Measurements from ENCODE around the gene TGDS. TPM values are rescaled to one million over a fixed set of nuclear protein-coding genes. Genes with fewer than 3 reads are reported as not detected.

TGDS gene
- total RNA-seq, 1 donor from 2014 or later, result 15.5 TPM

DNA sequence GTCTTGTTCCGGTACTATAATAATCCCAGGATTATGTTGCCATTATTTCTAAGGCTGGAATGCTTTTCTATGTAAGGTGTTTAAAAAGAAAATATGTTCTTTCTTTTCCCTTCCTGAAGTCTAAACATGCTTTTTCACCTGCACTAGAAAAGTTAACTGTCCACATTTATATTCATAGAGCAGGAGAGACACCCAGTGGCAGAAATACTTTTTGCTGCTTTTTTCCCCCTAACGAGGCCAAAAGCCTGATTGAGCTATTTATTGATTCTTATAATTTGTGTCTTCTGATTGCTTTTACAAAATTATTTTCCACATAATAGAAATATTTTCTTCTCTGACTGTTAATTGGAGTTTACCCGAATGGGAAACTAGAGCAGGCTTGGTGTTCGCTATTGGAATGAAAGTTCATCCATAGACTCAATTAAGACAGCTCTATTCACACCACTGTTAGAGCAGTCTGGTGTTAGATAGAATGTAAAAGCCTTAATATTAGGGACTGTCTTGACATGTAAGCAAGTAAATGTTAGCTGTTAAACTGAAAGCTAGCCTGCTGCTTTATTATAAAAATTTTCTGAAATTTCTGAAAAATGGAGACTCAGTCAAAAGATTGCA is 21.5 kb upstream of the TGDS start:
- DNase-seq (ENCODE audit: low read depth) (no peak), FAIRE-seq (no peak)
- peak; percentile 31 for TF ChIP-seq CTCF (IDR thresholded peaks at IDR 0.05; ENCODE audit: insufficient read depth, low read length, severe bottlenecking)
- Histone ChIP-seq H3K27me3 (ENCODE audit: control insufficient read depth, insufficient read depth, low read length) (no peaks in the 10 kb centered on the region), H3K36me3 (ENCODE audit: control insufficient read depth, insufficient read depth, low read length) (peaks cover 2% of the 10 kb centered on the region), H3K4me3 (ENCODE audit: low read depth, low read length) (no peak overlapping the region)

DNA sequence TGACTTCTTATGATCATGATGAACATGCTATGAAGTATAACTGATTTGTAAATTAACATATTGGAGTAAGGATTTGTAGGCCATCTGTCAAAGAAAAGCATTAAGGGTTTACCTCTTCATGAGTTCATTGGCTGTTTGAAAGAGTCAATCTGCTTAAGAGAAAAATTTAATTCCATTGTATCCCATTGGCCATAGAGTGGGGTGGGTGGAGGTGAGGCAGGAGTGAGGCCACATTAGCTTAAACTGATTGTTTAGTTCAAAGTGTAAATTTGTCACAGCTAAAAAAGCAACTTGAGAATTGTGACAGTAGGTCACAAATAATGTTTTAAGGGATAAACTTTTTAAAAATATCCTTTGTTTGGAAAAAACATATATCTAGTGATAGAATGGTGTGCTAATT is 17.1 kb upstream of the TGDS start:
- Histone ChIP-seq H3K36me3 (ENCODE audit: control insufficient read depth, insufficient read depth, low read length) (peaks cover 4% of the 10 kb centered on the region), H3K27me3 (ENCODE audit: control insufficient read depth, insufficient read depth, low read length) (no peaks in the 10 kb centered on the region), H3K4me3 (ENCODE audit: low read depth, low read length) (no peak overlapping the region)
- FAIRE-seq (no peak), DNase-seq (ENCODE audit: low read depth) (no peak)
- TF ChIP-seq CTCF (IDR thresholded peaks at IDR 0.05; ENCODE audit: insufficient read depth, low read length, severe bottlenecking), result no peak

DNA sequence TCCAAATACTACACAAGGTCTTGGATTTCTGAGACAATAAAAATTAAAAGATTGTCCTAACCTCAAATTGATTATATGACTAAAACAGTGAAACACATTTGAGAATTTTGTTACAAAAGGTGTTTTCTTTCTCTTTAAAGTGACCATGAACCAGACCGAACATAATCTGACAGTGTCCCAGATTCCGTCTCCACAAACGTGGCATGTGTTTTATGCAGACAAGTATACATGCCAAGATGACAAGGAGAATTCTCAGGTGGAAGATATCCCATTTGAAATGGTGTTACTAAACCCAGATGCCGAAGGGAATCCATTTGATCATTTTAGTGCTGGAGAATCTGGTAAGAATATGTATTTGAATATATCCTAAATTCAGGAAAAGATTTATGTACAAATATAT is 16.1 kb upstream of the TGDS start:
- H3K36me3 ChIP-seq (ENCODE audit: control insufficient read depth, insufficient read depth, low read length), result peaks cover 4% of the 10 kb centered on the region
- FAIRE-seq, result no peak
- H3K4me3 ChIP-seq (ENCODE audit: low read depth, low read length), result no peak overlapping the region
- DNase-seq (ENCODE audit: low read depth), result no peak
- no peak for TF ChIP-seq CTCF (IDR thresholded peaks at IDR 0.05; ENCODE audit: insufficient read depth, low read length, severe bottlenecking)
- no peaks in the 10 kb centered on the region for H3K27me3 ChIP-seq (ENCODE audit: control insufficient read depth, insufficient read depth, low read length)

- no peak for FAIRE-seq
- H3K36me3 ChIP-seq (ENCODE audit: control insufficient read depth, insufficient read depth, low read length), result peaks cover 7% of the 10 kb centered on the region
- TF ChIP-seq CTCF (IDR thresholded peaks at IDR 0.05; ENCODE audit: insufficient read depth, low read length, severe bottlenecking), result no peak
- DNase-seq (ENCODE audit: low read depth), result no peak
- H3K4me3 ChIP-seq (ENCODE audit: low read depth, low read length), result no peak overlapping the region
- no peaks in the 10 kb centered on the region for H3K27me3 ChIP-seq (ENCODE audit: control insufficient read depth, insufficient read depth, low read length)
These were observed 14.5 kb upstream of the TGDS start for GRCh38 chr13:94610475-94610874.

- no peak for TF ChIP-seq CTCF (IDR thresholded peaks at IDR 0.05; ENCODE audit: insufficient read depth, low read length, severe bottlenecking)
- no peak for FAIRE-seq
- Histone ChIP-seq H3K27me3 (ENCODE audit: control insufficient read depth, insufficient read depth, low read length) (no peaks in the 10 kb centered on the region), H3K36me3 (ENCODE audit: control insufficient read depth, insufficient read depth, low read length) (peaks cover 7% of the 10 kb centered on the region), H3K4me3 (ENCODE audit: low read depth, low read length) (no peak overlapping the region)
- DNase-seq (ENCODE audit: low read depth), result no peak
These were observed 13.2 kb upstream of the TGDS start for GRCh38 chr13:94609196-94609595.

DNA sequence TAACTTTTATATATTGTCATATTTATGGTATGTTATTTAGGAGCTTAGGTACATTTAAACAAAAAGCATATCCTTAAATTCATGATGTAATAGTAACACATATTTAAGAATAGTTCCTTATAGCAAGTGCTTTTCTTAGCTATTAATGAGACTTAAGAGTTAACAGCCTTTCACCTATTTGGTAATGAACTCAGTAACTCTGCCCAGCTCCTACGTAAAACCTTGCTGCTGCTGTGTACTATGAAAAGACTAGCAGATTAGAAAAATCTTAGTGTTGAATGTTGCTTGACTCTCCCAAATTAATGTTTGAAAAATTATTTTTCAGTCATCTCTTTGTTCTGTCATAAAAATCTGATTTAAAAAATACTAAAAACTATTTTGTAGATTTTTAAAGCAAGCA is 12.6 kb upstream of the TGDS start:
- Histone ChIP-seq H3K4me3 (ENCODE audit: low read depth, low read length) (no peak overlapping the region), H3K27me3 (ENCODE audit: control insufficient read depth, insufficient read depth, low read length) (no peaks in the 10 kb centered on the region), H3K36me3 (ENCODE audit: control insufficient read depth, insufficient read depth, low read length) (peaks cover 7% of the 10 kb centered on the region)
- FAIRE-seq (no peak), DNase-seq (ENCODE audit: low read depth) (no peak)
- TF ChIP-seq CTCF (IDR thresholded peaks at IDR 0.05; ENCODE audit: insufficient read depth, low read length, severe bottlenecking), result no peak
